ENCODE results near the gene RALY. TPM values are rescaled to one million over a fixed set of nuclear protein-coding genes. Genes with fewer than 3 reads are reported as not detected.

RALY gene
- total RNA-seq, 1 experiment from 2014 or later = 298 TPM

- Histone ChIP-seq H3K9me3 (no peaks in the 10 kb centered on the region), H3K36me3 (ENCODE audit: control insufficient read depth, insufficient read depth, low read length) (peaks cover 6% of the 10 kb centered on the region; the same call in 1 of the 2 replicates), H3K4me3 (ENCODE audit: low read depth, low read length) (peak within 1 kb of the TSS; percentile 98), H3K4me1 (peaks cover 8% of the 10 kb centered on the region), H3K27me3 (replicated peaks; ENCODE audit: control insufficient read depth, insufficient read depth, low read length) (no peaks in the 10 kb centered on the region)
- intact Hi-C loops (cut with micrococcal nuclease; ENCODE audit: unreplicated experiment) = loop anchor here (1.0 to 5.0 kb wide), 4 partner anchors 17 to 390 kb away; partner anchors contain the start of genes CHMP4B, PXMP4 and RALY
- Mint-ChIP-seq H3K4me1 (ENCODE audit: low read depth, unreplicated experiment) (peaks cover 37% of the 10 kb centered on the region), H3K9me3 (ENCODE audit: unreplicated experiment) (no peaks in the 10 kb centered on the region), H3K36me3 (ENCODE audit: insufficient read depth, unreplicated experiment) (peaks cover 61% of the 10 kb centered on the region), H3K27me3 (ENCODE audit: insufficient read depth, unreplicated experiment) (no peaks in the 10 kb centered on the region), H3K27ac (ENCODE audit: unreplicated experiment) (peak within 1 kb of the TSS; percentile 99), H3K4me3 (ENCODE audit: unreplicated experiment) (peak within 1 kb of the TSS; percentile 77)
- ChIA-PET CTCF (interaction anchor here (0.6 to 2.0 kb wide), 16 partner anchors 13 to 980 kb away, joined by 3 to 15 read pairs (median 4); partner anchors contain the start of gene ZNF341), POLR2A (interaction anchor here (0.5 to 2.4 kb wide), 61 partner anchors 10 to 1660 kb away, joined by 3 to 61 read pairs (median 5); partner anchors contain the start of genes ACTL10, CBFA2T2, CHMP4B and DYNLRB1)
- BruUV-seq (replicated peaks) = no TSS peak
- TF ChIP-seq CTCF (IDR thresholded peaks at IDR 0.05; ENCODE audit: insufficient read depth in 1 of 2, low read depth in 1 of 2, low read length in 1 of 2, severe bottlenecking in 1 of 2, unreplicated experiment in 1 of 2) = no peak
- peak; percentile 100 for DNase-seq
These were observed 118.2 kb downstream of the RALY start, which contains the start of gene EIF2S2 for GRCh38 chr20:34111702-34112599. Gene EIF2S2 (minus strand): TSS chr20:34112243. CDS start chr20:34112110, 133 bp downstream.

- ChIA-PET CTCF (interaction anchor here (0.6 to 2.0 kb wide), 15 partner anchors 12 to 980 kb away, joined by 3 to 15 read pairs (median 4); partner anchors contain the start of gene ZNF341), POLR2A (interaction anchor here (0.5 to 2.4 kb wide), 57 partner anchors 9 to 1659 kb away, joined by 3 to 61 read pairs (median 5); partner anchors contain the start of genes ACTL10, CBFA2T2, CHMP4B and DYNLRB1)
- intact Hi-C loops (cut with micrococcal nuclease; ENCODE audit: unreplicated experiment) = loop anchor here (1.0 to 5.0 kb wide), 4 partner anchors 17 to 390 kb away; partner anchors contain the start of genes CHMP4B, PXMP4 and RALY
- H3K4me3 Mint-ChIP-seq (ENCODE audit: unreplicated experiment) = peak overlapping the region; percentile 77
- H3K27ac Mint-ChIP-seq (ENCODE audit: unreplicated experiment) = peak overlapping the region; percentile 99
- H3K27me3 Mint-ChIP-seq (ENCODE audit: insufficient read depth, unreplicated experiment) = no peaks in the 10 kb centered on the region
- Histone ChIP-seq H3K9me3 (no peaks in the 10 kb centered on the region), H3K27me3 (replicated peaks; ENCODE audit: control insufficient read depth, insufficient read depth, low read length) (no peaks in the 10 kb centered on the region), H3K4me1 (peaks cover 8% of the 10 kb centered on the region), H3K36me3 (ENCODE audit: control insufficient read depth, insufficient read depth, low read length) (peaks cover 6% of the 10 kb centered on the region; the same call in 1 of the 2 replicates), H3K4me3 (ENCODE audit: low read depth, low read length) (peak overlapping the region; percentile 42)
- no peak for TF ChIP-seq CTCF (IDR thresholded peaks at IDR 0.05; ENCODE audit: insufficient read depth in 1 of 2, low read depth in 1 of 2, low read length in 1 of 2, severe bottlenecking in 1 of 2, unreplicated experiment in 1 of 2)
- H3K36me3 Mint-ChIP-seq (ENCODE audit: insufficient read depth, unreplicated experiment) = peaks cover 54% of the 10 kb centered on the region
- DNase-seq = peak; percentile 72
- no peaks in the 10 kb centered on the region for H3K9me3 Mint-ChIP-seq (ENCODE audit: unreplicated experiment)
- TSS peak; percentile 99 for BruUV-seq (replicated peaks)
- H3K4me1 Mint-ChIP-seq (ENCODE audit: low read depth, unreplicated experiment) = peaks cover 36% of the 10 kb centered on the region
These were observed 118.9 kb downstream of the RALY start for GRCh38 chr20:34112600-34113101.

DNA sequence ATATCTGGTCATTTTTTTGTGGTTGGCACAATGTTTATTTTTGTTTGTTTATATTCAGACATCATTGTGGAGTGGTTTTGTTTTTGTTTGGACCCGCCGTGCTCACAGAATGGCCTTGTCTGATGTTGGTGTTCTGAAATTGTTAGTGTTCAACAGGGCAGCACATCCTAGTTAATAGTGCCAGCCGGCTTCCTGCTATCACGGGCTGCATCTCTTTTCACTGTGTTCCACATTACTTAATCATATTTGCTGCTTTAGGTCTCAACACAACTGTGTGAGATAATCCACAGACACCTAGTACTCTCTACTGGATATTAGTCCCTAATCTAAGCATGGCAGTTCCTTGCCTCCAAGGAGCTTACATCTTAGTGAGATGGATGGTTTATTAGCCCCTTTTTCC lies 121.1 kb downstream of the RALY start:
- DNase-seq = no peak
- H3K4me3 ChIP-seq (ENCODE audit: low read depth, low read length) = no peak overlapping the region
- no TSS peak for BruUV-seq (replicated peaks)
- ChIA-PET CTCF (no interaction called here), POLR2A (interaction anchor here (0.7 kb wide), 1 partner anchor 14 kb away, joined by 11 read pairs; no protein-coding TSS in a partner anchor)
- no peaks in the 10 kb centered on the region for H3K9me3 Mint-ChIP-seq (ENCODE audit: unreplicated experiment)
- TF ChIP-seq CTCF (IDR thresholded peaks at IDR 0.05; ENCODE audit: insufficient read depth in 1 of 2, low read depth in 1 of 2, low read length in 1 of 2, severe bottlenecking in 1 of 2, unreplicated experiment in 1 of 2) = no peak
- H3K4me1 ChIP-seq = peaks cover 8% of the 10 kb centered on the region
- peaks cover 27% of the 10 kb centered on the region for H3K4me1 Mint-ChIP-seq (ENCODE audit: low read depth, unreplicated experiment)
- H3K9me3 ChIP-seq = no peaks in the 10 kb centered on the region
- no peaks in the 10 kb centered on the region for H3K27me3 ChIP-seq (replicated peaks; ENCODE audit: control insufficient read depth, insufficient read depth, low read length)
- H3K4me3 Mint-ChIP-seq (ENCODE audit: unreplicated experiment) = no peak overlapping the region
- peaks cover 5% of the 10 kb centered on the region for H3K27me3 Mint-ChIP-seq (ENCODE audit: insufficient read depth, unreplicated experiment)
- H3K36me3 ChIP-seq (ENCODE audit: control insufficient read depth, insufficient read depth, low read length) = no peaks in the 10 kb centered on the region
- no peak overlapping the region for H3K27ac Mint-ChIP-seq (ENCODE audit: unreplicated experiment)
- intact Hi-C loops (cut with micrococcal nuclease; ENCODE audit: unreplicated experiment) = loop anchor here (5.0 kb wide), 1 partner anchor 393 kb away; the partner anchor contains the start of gene PXMP4
- peaks cover 32% of the 10 kb centered on the region for H3K36me3 Mint-ChIP-seq (ENCODE audit: insufficient read depth, unreplicated experiment)

Measured in Caco-2 (cell line).